Activated CD4-positive, alpha-beta T cell treated with anti-CD3 and anti-CD28 coated beads, Interleukin-2, amount 10 ng/mL, durations not matched to agents 24 days and 14 days (primary cell): Measurements from ENCODE around the gene PRKG1. TPM values are rescaled to one million over a fixed set of nuclear protein-coding genes. Genes with fewer than 3 reads are reported as not detected.
"Not testable (repeated sequence)": the region's sequence is repeated elsewhere in the genome, so short reads cannot be mapped to it uniquely, and the experiment has no call there.

ENCODE experiments used
- DNase-seq: peaks from one replicate; pipeline ENCODE4 v3.0.0; 2022
- H3K27ac Mint-ChIP-seq: one replicate; pipeline ENCODE4 v1.8.0; 2022; ENCODE audit warnings: mild to moderate bottlenecking, mixed read lengths
- H3K27me3 Mint-ChIP-seq: one replicate; pipeline ENCODE4 v1.8.0; 2022; ENCODE audit warnings: mixed read lengths
- H3K36me3 Mint-ChIP-seq: one replicate; pipeline ENCODE4 v1.8.0; 2022; ENCODE audit warnings: low read depth, mild to moderate bottlenecking, mixed read lengths
- H3K4me1 Mint-ChIP-seq: one replicate; pipeline ENCODE4 v1.8.0; 2021; ENCODE audit warnings: mixed read lengths
- H3K4me3 Mint-ChIP-seq: one replicate; pipeline ENCODE4 v1.8.0; 2022; ENCODE audit warnings: mild to moderate bottlenecking, moderate library complexity, mixed read lengths
- H3K9me3 Mint-ChIP-seq: one replicate; pipeline ENCODE4 v1.8.0; 2021; ENCODE audit warnings: mixed read lengths
- intact Hi-C: fragments of 100-400 bp; cut with micrococcal nuclease; formaldehyde crosslinking; loops from one replicate; pipeline ENCODE4 v1.15.1; 2023
- total RNA-seq: library from RNA; stranded (reverse); gene quantifications from 2 replicates; pipeline ENCODE4 v1.2.3, GENCODE V29; 2022

Gene PRKG1
- total RNA-seq, 1 donor from 2014 or later = not detected

DNA sequence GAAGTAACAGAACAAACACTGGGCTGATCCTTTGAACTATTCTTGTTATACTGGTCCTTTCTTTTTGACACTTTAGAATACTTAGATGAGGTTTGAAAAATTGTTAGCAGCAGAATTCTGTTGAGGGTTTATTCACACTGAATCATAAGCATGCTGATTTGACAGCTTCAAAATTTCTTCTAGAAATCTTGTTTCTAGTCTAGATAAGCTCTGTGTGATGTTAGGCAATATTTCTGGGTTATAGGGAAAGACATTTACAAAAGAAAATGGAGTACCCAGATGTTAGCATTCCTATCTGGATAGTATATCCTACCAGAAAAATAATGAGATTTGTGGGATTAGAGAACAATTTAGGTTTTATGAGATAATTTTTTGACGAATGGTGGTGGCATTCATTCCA is 613.0 kb downstream of the PRKG1 start:
- Mint-ChIP-seq H3K4me3 (no peak overlapping the region), H3K36me3 (no peaks in the 10 kb centered on the region), H3K27ac (no peak overlapping the region), H3K9me3 (peaks cover 4% of the 10 kb centered on the region), H3K27me3 (peaks cover 3% of the 10 kb centered on the region), H3K4me1 (no peaks in the 10 kb centered on the region)
- DNase-seq = no peak
- intact Hi-C loops = no loop called here

DNA sequence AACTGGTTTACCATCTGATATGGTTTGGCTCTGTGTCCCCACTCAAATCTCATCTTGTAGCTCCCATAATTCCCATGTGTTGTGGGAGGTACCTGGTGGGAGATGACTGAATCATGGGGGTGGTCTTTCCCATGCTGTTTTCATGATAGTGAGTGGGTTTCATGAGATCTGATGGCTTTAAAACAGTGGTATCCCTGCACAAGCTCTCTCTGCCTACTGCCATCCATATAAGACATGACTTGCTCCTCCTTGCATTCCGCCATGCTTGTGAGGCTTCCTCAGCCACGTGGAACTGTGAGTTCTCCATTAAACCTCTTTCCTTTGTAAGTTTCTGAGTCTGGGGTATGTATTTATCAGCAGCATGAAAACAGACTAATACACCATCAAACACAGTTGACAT is 614.5 kb downstream of the PRKG1 start:
- H3K27ac Mint-ChIP-seq, H3K36me3 Mint-ChIP-seq, H3K9me3 Mint-ChIP-seq, H3K4me1 Mint-ChIP-seq, H3K27me3 Mint-ChIP-seq, intact Hi-C loops, H3K4me3 Mint-ChIP-seq: not testable (repeated sequence)
- DNase-seq = peak; percentile 17

DNA sequence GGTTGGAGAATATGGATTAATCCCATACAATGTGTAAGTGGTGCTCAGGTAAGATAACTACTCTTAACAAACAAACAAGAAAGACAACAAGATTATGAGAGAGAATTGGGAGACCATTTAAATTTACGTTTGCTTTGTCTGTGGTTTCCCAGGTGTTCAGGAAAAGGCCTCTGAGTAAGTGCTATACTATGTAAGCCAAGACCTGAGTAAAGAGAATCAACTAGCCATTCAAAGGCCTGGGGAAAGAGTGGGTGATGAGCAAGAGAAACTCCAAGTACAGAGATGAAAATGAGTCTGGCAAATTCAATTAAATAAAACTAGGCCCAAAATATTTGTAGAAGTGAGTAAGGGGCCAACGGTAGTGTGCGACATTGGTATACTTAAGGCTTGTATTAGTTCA is 615.2 kb downstream of the PRKG1 start:
- Mint-ChIP-seq H3K9me3 (peaks cover 4% of the 10 kb centered on the region), H3K36me3 (peaks cover 3% of the 10 kb centered on the region), H3K4me1 (peaks cover 2% of the 10 kb centered on the region), H3K4me3 (no peak overlapping the region), H3K27me3 (no peaks in the 10 kb centered on the region), H3K27ac (no peak overlapping the region)
- intact Hi-C loops = no loop called here
- DNase-seq = no peak

DNA sequence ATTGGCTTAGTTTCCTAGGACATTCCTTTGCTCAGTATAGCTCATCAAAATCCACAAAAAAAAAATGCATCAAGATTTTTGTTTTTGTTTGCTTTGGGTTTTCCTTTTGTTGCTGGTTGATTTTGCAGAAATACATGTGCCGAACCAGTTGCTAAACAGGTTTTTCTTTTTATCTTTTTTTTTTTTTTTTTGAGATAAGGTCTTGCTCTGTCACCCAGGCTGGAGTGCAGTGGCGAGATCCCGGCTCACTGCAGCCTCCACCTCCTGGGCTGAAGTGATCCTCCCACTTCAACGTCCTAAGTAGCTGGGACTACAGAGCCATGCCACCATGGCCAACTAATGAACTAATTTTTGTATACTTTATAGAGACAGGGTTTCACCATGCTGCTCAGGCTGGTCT is 616.8 kb downstream of the PRKG1 start:
- H3K27me3 Mint-ChIP-seq = no peaks in the 10 kb centered on the region
- intact Hi-C loops = loop anchor here (10.0 kb wide), 1 partner anchor 1066 kb away; the partner anchor contains the start of gene SGMS1
- H3K27ac Mint-ChIP-seq = no peak overlapping the region
- peaks cover 4% of the 10 kb centered on the region for H3K9me3 Mint-ChIP-seq
- peaks cover 17% of the 10 kb centered on the region for H3K36me3 Mint-ChIP-seq
- no peak for DNase-seq
- no peak overlapping the region for H3K4me3 Mint-ChIP-seq
- H3K4me1 Mint-ChIP-seq = peaks cover 13% of the 10 kb centered on the region

DNA sequence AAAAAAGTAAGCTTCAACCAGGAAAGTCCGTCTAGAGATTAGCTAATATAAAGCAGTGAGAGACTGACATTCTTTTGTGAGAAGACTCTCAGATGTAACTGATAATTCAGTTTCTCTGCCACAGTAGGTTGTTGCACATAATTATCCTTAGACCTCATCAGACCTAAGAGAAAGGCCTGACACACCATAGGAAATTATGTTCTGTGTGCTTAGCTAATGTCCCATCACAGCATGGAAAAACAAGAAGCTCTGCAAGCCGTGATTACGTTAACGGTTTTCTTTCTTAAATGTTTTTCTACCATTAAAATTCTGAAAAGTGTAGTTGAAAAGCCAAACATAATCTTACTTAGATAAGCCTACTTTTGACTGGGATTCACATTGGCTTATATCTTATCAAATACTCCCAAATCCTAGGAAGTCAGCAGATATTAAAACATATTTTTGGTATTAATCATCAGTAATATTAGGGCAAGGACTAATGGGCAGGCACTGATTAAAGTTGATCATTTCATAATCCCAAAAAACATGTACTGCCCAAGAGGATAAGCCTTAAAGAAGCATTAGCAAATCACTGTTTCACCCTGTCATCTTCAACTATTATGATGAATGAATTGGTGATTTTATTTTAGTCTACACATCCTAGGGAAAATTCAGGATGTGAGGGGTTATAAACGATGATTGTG is 619.9 kb downstream of the PRKG1 start:
- H3K36me3 Mint-ChIP-seq = peaks cover 40% of the 10 kb centered on the region
- no peak overlapping the region for H3K4me3 Mint-ChIP-seq
- no peaks in the 10 kb centered on the region for H3K9me3 Mint-ChIP-seq
- peaks cover 31% of the 10 kb centered on the region for H3K4me1 Mint-ChIP-seq
- intact Hi-C loops = loop anchor here (10.0 kb wide), 1 partner anchor 1069 kb away; the partner anchor contains the start of gene SGMS1
- H3K27me3 Mint-ChIP-seq = no peaks in the 10 kb centered on the region
- no peak overlapping the region for H3K27ac Mint-ChIP-seq
- DNase-seq = no peak

DNA sequence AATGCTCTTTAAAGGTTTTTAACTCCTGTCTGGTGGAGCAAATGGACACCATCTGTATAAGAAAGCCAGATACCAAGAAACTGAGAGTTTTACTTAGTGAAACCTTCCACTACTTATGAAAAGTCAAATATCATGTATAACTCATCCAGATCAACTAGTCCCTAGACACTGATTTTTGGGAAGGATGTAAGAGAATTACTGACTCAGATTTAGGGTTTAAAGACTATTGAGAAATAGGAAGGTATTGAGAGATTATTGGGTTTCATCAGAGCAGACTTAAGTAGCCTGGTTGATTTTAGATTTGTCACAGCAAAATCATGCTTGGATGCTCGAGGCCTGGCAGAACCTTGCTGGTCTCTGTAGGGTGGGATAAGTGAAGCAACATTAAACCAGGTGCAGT is 622.0 kb downstream of the PRKG1 start:
- H3K27ac Mint-ChIP-seq = no peak overlapping the region
- H3K4me1 Mint-ChIP-seq = peaks cover 41% of the 10 kb centered on the region
- intact Hi-C loops = loop anchor here (10.0 kb wide), 1 partner anchor 1071 kb away; the partner anchor contains the start of gene SGMS1
- peaks cover 43% of the 10 kb centered on the region for H3K36me3 Mint-ChIP-seq
- H3K9me3 Mint-ChIP-seq = no peaks in the 10 kb centered on the region
- peak overlapping the region; percentile 42 for H3K4me3 Mint-ChIP-seq
- no peak for DNase-seq
- H3K27me3 Mint-ChIP-seq = no peaks in the 10 kb centered on the region

DNA sequence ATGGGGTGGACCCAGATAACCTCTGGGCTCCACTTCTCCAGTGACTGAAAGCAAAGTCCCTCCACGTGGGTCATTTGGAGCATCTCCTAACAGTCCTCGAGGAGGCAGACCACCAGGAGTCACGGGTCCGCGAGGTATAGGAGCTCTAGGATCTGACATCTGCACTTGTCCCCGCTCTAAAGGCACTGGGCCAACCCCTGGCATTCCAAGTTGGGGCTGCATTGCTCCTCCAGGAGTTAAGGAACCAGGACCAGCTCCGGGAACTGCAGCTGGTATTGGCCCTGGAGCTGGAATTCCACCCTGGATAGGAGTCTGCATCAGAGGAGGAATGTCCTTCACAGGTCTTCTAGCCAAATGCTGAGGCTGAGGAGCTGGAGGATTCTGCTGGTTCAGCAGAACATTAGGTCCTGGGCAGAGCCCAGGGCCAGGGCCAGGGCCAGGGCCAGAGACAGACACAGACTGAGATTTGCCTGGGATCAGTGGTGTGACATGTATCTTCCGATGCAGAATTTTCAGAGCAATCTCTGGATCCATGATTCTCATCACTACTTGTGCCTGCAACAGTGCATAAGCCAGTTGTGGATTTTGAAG is 624.3 kb downstream of the PRKG1 start:
- Mint-ChIP-seq H3K9me3 (peaks cover 3% of the 10 kb centered on the region), H3K4me3 (peak overlapping the region; percentile 99), H3K27me3 (no peaks in the 10 kb centered on the region), H3K27ac (peak overlapping the region; percentile 100), H3K4me1 (peaks cover 47% of the 10 kb centered on the region), H3K36me3 (peaks cover 46% of the 10 kb centered on the region)
- intact Hi-C loops = loop anchor here (1.0 to 10.0 kb wide), 3 partner anchors 9 to 1074 kb away; partner anchors contain the start of gene SGMS1
- peak; percentile 61 for DNase-seq

DNA sequence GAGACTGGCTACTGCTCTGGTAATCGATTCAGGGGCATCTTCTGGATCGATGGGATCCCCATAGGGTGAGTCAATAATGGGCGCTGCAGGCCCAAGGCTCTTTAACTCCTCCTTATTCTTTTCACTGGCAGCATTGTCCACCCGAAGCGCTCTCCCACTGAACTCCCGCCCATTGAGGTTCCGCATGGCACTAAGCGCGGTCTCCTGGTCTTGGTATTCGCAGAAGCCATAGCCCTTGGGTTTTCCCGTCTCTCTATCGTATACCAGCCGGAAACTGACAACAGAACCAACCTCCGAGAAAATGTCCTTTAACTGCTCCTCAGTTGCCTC is 624.8 kb downstream of the PRKG1 start:
- Mint-ChIP-seq H3K27me3 (no peaks in the 10 kb centered on the region), H3K4me3 (peak overlapping the region; percentile 99), H3K4me1 (peaks cover 47% of the 10 kb centered on the region), H3K9me3 (peaks cover 3% of the 10 kb centered on the region), H3K36me3 (peaks cover 46% of the 10 kb centered on the region), H3K27ac (peak overlapping the region; percentile 100)
- intact Hi-C loops = loop anchor here (1.0 to 10.0 kb wide), 3 partner anchors 8 to 1074 kb away; partner anchors contain the start of gene SGMS1
- DNase-seq = no peak

DNA sequence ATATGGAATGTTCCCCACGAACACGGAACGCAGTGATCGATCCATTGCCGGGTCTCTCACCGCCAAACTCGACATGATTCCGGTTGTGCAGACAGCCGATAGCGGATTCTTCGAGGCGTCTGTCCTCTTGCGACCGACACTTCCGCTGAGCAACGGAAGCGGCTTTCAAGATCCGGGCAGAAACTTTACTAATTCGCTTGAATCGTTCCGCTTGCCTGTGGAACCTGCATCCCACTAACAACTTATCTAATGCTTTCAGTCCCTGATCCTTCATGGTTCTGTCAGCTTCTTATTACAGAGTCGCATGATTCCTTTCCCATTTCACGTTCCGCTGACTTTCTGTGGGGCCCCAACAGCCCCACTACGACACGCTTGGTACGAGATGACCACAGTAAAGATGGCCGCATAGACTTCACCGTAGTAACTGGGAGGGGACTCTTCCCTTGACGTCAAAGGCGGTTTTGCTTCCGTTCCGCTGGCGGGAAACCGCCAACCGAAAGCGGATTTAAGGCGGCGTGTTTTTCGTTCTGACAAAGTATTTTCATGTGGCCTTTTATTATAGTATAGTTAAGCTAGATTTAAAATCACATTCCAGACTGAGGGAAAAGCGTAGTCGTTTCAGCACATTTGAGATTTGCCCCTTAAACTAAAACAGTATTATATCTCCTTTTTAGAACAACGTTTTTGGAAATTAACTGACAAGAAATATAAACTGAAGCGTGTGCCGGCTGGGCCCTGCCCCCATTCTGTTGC is 625.4 kb downstream of the PRKG1 start, which contains the start of gene CSTF2T:
TSS of gene CSTF2T (minus strand) at position 121 of the 753 bp plus-strand sequence. CDS start at position 75, 46 bp downstream.
- Mint-ChIP-seq H3K36me3 (peaks cover 43% of the 10 kb centered on the region), H3K27ac (peak within 1 kb of the TSS; percentile 100), H3K4me1 (peaks cover 45% of the 10 kb centered on the region), H3K4me3 (peak within 1 kb of the TSS; percentile 99), H3K9me3 (peaks cover 8% of the 10 kb centered on the region), H3K27me3 (no peaks in the 10 kb centered on the region)
- DNase-seq = peak; percentile 98
- intact Hi-C loops = loop anchor here (1.0 to 10.0 kb wide), 4 partner anchors 8 to 1075 kb away; partner anchors contain the start of gene SGMS1

DNA sequence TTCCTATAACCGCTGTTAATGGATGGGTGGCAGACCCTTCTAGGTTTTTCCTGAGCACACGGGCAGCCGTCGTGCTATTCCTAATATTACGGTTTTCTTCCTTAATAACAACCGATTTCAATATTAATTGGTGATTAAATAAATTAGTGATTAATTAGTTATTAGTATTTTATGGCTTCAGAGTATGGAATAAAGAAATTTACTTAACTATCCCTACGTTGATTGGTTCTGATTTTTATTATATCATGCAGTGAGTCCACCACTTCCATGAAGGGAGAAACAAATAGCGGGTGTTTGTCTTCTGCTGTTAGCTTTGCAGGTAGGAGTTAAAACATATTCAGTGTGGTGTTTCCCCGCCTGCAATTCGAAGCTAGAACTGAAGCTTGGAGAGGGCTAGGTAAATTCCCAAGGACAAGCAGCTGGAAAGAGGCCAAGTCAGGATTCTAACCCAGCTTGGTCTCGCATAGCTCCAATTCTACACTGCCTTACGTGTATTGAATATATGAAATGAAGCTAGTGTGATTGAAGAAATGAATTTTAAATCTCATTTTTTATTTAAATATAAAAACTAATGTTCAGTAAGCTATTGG is 626.0 kb downstream of the PRKG1 start:
- H3K4me3 Mint-ChIP-seq = peak overlapping the region; percentile 99
- H3K27ac Mint-ChIP-seq = peak overlapping the region; percentile 100
- intact Hi-C loops = loop anchor here (1.0 kb wide), 1 partner anchor 179 kb away; no protein-coding TSS in a partner anchor
- H3K4me1 Mint-ChIP-seq = peaks cover 44% of the 10 kb centered on the region
- H3K9me3 Mint-ChIP-seq = peaks cover 8% of the 10 kb centered on the region
- H3K36me3 Mint-ChIP-seq = peaks cover 38% of the 10 kb centered on the region
- peak; percentile 62 for DNase-seq
- H3K27me3 Mint-ChIP-seq = no peaks in the 10 kb centered on the region

DNA sequence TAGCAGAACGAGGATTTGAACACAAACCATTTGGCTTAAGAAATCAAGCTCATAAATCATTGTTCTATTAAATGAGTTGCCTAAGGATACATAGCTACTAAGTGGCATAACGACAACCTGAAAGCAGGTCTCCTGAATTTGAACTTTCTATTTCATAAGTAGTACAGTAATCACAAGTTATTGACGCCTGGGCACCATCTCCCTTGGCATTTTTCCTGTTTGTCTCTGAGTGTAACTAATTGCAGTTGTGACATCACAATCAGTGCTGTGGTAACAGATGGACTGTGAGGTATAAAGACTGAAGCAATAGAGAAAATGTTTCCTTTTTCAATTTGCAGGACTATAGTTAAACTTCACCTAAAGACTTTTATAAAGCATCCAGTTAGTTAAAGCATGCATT is 631.5 kb downstream of the PRKG1 start:
- H3K27ac Mint-ChIP-seq = no peak overlapping the region
- H3K36me3 Mint-ChIP-seq = peaks cover 6% of the 10 kb centered on the region
- H3K4me3 Mint-ChIP-seq = no peak overlapping the region
- intact Hi-C loops = no loop called here
- H3K9me3 Mint-ChIP-seq = peaks cover 14% of the 10 kb centered on the region
- peaks cover 46% of the 10 kb centered on the region for H3K4me1 Mint-ChIP-seq
- no peak for DNase-seq
- H3K27me3 Mint-ChIP-seq = no peaks in the 10 kb centered on the region

DNA sequence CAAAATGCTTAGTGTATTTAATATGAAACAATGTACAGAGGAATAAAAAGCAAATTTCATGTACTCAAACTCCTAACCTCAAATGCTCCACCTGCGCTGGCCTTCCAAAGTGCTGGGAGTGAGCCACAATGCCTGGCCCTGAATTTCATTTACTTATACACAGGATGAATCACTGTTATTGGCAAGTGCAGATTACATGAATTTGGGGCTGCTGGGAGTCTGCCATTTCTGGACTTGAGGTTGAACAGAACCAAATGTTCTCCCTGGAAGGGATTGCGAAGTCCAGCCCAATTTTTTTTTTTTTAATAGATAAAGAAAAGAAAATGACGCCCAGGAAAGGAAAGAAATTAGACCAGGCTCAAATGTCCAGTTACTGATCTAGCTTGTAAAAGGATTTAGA is 631.9 kb downstream of the PRKG1 start:
- DNase-seq = no peak
- H3K27me3 Mint-ChIP-seq = no peaks in the 10 kb centered on the region
- H3K36me3 Mint-ChIP-seq = peaks cover 5% of the 10 kb centered on the region
- H3K9me3 Mint-ChIP-seq = peaks cover 14% of the 10 kb centered on the region
- peaks cover 44% of the 10 kb centered on the region for H3K4me1 Mint-ChIP-seq
- H3K27ac Mint-ChIP-seq = no peak overlapping the region
- intact Hi-C loops = no loop called here
- H3K4me3 Mint-ChIP-seq = no peak overlapping the region

DNA sequence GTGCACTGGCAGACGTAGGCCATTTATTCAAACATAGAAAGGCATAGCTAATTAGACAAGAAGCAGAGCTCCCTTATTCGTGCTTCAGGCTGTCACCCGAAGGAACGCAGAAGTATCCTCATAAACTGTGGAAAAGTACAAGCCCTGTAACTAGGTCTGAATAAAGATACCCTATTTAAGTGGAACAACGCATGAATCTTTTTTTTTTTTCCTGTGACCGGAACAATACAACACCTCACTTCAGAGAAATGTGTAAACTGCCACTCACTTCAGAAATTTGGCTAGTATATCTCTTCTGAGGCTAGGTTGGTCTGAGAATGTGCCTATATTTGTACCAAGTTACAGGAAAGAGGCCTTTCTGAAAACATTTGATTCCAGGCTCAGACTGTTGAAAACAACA is 633.1 kb downstream of the PRKG1 start:
- Mint-ChIP-seq H3K27ac (peak overlapping the region; percentile 78), H3K4me3 (peak overlapping the region; percentile 37), H3K36me3 (no peaks in the 10 kb centered on the region), H3K4me1 (peaks cover 49% of the 10 kb centered on the region), H3K27me3 (no peaks in the 10 kb centered on the region), H3K9me3 (peaks cover 11% of the 10 kb centered on the region)
- intact Hi-C loops = loop anchor here (1.0 kb wide), 1 partner anchor 8 kb away; the partner anchor contains the start of gene CSTF2T
- DNase-seq = peak; percentile 60
